ENCODE measurements around the gene ALDH7A1.
A peak's percentile ranks its signal among the peaks of the same experiment; 100 is the strongest.
"Not testable (repeated sequence)": the region's sequence is repeated elsewhere in the genome, so short reads cannot be mapped to it uniquely, and the experiment has no call there.

The ALDH7A1 gene

GRCh38 chr5:126610616-126611015 lies 15.6 kb upstream of the ALDH7A1 start:
- no peak for DNase-seq (ENCODE audit: low spot score)
- in situ Hi-C loops (cut with MboI; ENCODE audit: low pct_unique_long_range_greater_than_20kb, low sequenced_read_pairs, unreplicated experiment) = no loop called here
- TF ChIP-seq CTCF (IDR thresholded peaks at IDR 0.05; ENCODE audit: extremely low read depth, insufficient read depth, missing control alignments) = no peak

DNA sequence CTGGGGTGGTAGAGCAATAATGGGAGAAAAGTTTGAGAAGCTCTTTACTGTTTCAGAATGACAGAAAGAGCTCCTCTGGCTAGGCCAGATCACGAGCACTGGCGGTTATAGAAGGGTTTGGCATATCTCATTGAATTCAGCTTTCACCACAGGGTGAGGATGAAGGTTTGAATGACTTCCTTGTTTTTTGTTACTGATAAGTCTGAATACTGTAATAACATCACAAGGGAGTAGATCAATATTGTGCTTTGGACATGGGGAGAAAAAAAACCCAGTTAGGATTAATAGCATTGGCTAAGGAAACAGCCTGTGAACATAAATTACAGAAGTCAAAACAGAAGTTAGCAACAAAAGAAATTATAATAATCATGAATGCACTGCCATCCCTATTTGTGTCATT lies 15.1 kb upstream of the ALDH7A1 start:
- no peak for DNase-seq (ENCODE audit: low spot score)
- no peak for TF ChIP-seq CTCF (IDR thresholded peaks at IDR 0.05; ENCODE audit: extremely low read depth, insufficient read depth, missing control alignments)
- in situ Hi-C loops (cut with MboI; ENCODE audit: low pct_unique_long_range_greater_than_20kb, low sequenced_read_pairs, unreplicated experiment) = no loop called here

DNA sequence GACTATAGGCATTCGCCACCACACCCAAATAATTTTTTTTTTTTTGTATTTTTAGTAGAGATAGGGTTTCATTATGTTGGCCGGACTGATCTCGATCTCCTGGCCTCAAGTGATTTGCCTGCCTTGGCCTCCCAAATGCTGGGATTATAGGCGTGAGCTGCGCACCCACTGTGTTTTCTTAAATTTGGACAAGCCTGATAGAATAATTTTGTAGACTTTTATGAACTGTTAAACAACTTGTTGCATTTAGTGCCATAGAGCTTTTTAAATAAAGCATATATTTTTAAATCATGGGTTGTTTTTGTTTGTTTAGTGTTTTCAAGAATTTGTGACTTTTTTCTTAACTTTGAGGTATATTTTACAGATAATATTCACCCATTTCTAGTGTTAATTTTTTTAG lies 10.5 kb upstream of the ALDH7A1 start:
- no peak for DNase-seq (ENCODE audit: low spot score)
- in situ Hi-C loops (cut with MboI; ENCODE audit: low pct_unique_long_range_greater_than_20kb, low sequenced_read_pairs, unreplicated experiment) = no loop called here
- no peak for TF ChIP-seq CTCF (IDR thresholded peaks at IDR 0.05; ENCODE audit: extremely low read depth, insufficient read depth, missing control alignments)

GRCh38 chr5:126603402-126603991 lies 8.5 kb upstream of the ALDH7A1 start:
- TF ChIP-seq CTCF (IDR thresholded peaks at IDR 0.05; ENCODE audit: extremely low read depth, insufficient read depth, missing control alignments) = no peak
- DNase-seq (ENCODE audit: low spot score) = no peak
- in situ Hi-C loops (cut with MboI; ENCODE audit: low pct_unique_long_range_greater_than_20kb, low sequenced_read_pairs, unreplicated experiment) = no loop called here

GRCh38 chr5:126600631-126601511 lies 5.9 kb upstream of the ALDH7A1 start, which contains the start of gene PHAX:
Gene PHAX (plus strand): TSS chr5:126600947. CDS start chr5:126600963, 16 bp downstream.
- peak; percentile 94 for DNase-seq (ENCODE audit: low spot score)
- in situ Hi-C loops (cut with MboI; ENCODE audit: low pct_unique_long_range_greater_than_20kb, low sequenced_read_pairs, unreplicated experiment) = no loop called here
- peak; percentile 90 for TF ChIP-seq CTCF (IDR thresholded peaks at IDR 0.05; ENCODE audit: extremely low read depth, insufficient read depth, missing control alignments)

DNA sequence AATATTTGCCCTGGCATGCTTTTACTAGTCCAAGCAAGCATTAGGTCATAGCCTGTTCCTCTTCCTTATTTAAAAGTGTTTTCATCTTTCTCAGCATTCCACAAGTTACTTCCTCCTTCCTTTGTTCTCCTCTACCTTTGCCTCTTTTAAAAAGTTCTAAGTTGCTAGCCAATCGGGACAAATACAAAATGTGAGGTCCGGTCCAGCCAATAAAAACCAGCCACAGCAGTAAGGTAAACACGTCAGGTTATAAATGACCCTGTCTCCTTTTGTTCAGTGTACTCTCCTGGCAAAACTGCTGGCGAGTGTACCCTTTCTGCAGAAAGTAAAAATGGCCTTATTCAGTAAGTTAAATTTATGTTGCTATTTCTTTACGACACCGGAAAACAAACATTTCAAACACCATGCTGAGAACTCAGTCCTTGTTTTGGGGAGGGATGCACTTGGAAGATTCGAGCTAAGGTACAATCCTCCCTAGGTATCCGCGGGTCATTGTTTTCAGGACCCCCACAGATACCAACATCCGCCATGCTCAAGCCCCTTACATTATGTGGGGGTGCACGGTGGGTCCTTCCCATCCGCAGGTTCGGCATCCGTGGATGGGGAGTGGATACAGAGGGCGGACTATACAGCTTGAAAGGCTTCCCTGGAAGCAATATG lies 5.1 kb upstream of the ALDH7A1 start:
- DNase-seq (ENCODE audit: low spot score); in situ Hi-C loops (cut with MboI; ENCODE audit: low pct_unique_long_range_greater_than_20kb, low sequenced_read_pairs, unreplicated experiment): not testable (repeated sequence)

DNA sequence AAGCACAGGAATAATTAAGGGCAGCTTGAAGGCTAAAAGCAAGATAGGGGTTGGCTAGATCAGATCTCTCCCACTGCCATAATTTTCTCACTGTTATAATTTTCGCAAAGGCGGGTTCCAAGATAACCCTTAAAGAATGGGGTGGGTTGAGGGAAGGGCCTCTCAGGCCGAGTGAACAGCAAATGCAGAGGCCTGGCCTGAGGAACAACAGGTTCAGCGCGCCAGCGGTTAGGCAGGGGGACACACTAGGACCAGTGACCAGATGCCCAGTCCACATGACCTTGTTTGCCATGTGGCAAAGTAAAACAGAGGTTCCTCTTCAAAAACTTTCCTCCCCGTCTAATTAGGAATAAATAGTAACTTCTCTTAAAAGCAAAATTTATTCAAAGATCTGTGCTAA lies 4.5 kb upstream of the ALDH7A1 start:
- no peak for DNase-seq (ENCODE audit: low spot score)
- TF ChIP-seq CTCF (IDR thresholded peaks at IDR 0.05; ENCODE audit: extremely low read depth, insufficient read depth, missing control alignments) = no peak
- in situ Hi-C loops (cut with MboI; ENCODE audit: low pct_unique_long_range_greater_than_20kb, low sequenced_read_pairs, unreplicated experiment) = no loop called here
